Measurements from ENCODE around the gene ABCA1.

The ABCA1 gene

DNA sequence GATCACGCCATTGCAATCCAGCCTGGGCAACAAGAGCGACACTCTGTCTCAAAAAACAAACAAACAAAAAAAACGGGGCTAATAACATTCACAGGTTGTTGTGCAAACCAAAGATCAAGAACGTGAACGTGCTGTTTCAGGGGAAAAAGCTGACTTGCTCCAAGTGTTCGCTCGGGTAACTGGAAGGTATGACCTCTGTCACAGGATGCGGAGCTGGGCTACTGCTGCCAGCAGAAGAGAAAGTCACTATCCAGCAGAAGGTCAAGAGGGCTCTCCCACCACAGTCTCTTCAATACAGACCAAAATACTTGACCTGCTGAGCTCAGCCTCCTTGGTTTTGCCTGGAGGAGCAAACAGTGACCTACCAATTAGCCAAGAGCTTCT is 59.7 kb downstream of the ABCA1 start:
- no peak overlapping the region for H3K4me2 ChIP-seq (ENCODE audit: low read depth, low read length, poor library complexity, severe bottlenecking)
- H3F3A ChIP-seq (ENCODE audit: insufficient read depth) = no peaks in the 10 kb centered on the region
- no peak for TF ChIP-seq EZH2phosphoT487 (conservative IDR thresholded peaks at IDR 0.05; ENCODE audit: low read length)
- TF ChIP-seq CTCF (IDR thresholded peaks at IDR 0.05; ENCODE audit: insufficient read depth, low read length, poor library complexity, severe bottlenecking) = no peak
- no peaks in the 10 kb centered on the region for H3K36me3 ChIP-seq (ENCODE audit: low read length)
- H3K9ac ChIP-seq (ENCODE audit: low read length) = no peak overlapping the region
- H3K9me2 ChIP-seq (replicated peaks; ENCODE audit: insufficient read depth, low read length) = no peaks in the 10 kb centered on the region
- H3K9me3 ChIP-seq (ENCODE audit: insufficient read depth, low read length) = no peaks in the 10 kb centered on the region
- no peaks in the 10 kb centered on the region for H3K27me3 ChIP-seq (ENCODE audit: low read length)
- no peaks in the 10 kb centered on the region for H4K20me1 ChIP-seq (ENCODE audit: low read depth, low read length)
- H3K79me2 ChIP-seq (ENCODE audit: insufficient read depth, low read length) = no peaks in the 10 kb centered on the region
- H3K4me3 ChIP-seq (ENCODE audit: insufficient read depth, low read length, poor library complexity, severe bottlenecking) = no peak overlapping the region
- H2AFZ ChIP-seq (ENCODE audit: low read depth, low read length, severe bottlenecking) = no peak overlapping the region
- H3K27ac ChIP-seq (ENCODE audit: low read depth, low read length) = no peak overlapping the region

GRCh38 chr9:104866191-104866590 is 61.8 kb downstream of the ABCA1 start:
- Histone ChIP-seq H3F3A (ENCODE audit: insufficient read depth) (no peaks in the 10 kb centered on the region), H3K27me3 (ENCODE audit: low read length) (no peaks in the 10 kb centered on the region), H3K9ac (ENCODE audit: low read length) (no peak overlapping the region), H3K27ac (ENCODE audit: low read depth, low read length) (no peak overlapping the region), H2AFZ (ENCODE audit: low read depth, low read length, severe bottlenecking) (no peak overlapping the region), H3K36me3 (ENCODE audit: low read length) (no peaks in the 10 kb centered on the region), H3K4me2 (ENCODE audit: low read depth, low read length, poor library complexity, severe bottlenecking) (no peak overlapping the region), H4K20me1 (ENCODE audit: low read depth, low read length) (no peaks in the 10 kb centered on the region), H3K4me3 (ENCODE audit: insufficient read depth, low read length, poor library complexity, severe bottlenecking) (no peak overlapping the region), H3K79me2 (ENCODE audit: insufficient read depth, low read length) (no peaks in the 10 kb centered on the region), H3K9me2 (replicated peaks; ENCODE audit: insufficient read depth, low read length) (no peaks in the 10 kb centered on the region), H3K9me3 (ENCODE audit: insufficient read depth, low read length) (no peaks in the 10 kb centered on the region)
- TF ChIP-seq EZH2phosphoT487 (conservative IDR thresholded peaks at IDR 0.05; ENCODE audit: low read length) (no peak), CTCF (IDR thresholded peaks at IDR 0.05; ENCODE audit: insufficient read depth, low read length, poor library complexity, severe bottlenecking) (no peak)

DNA sequence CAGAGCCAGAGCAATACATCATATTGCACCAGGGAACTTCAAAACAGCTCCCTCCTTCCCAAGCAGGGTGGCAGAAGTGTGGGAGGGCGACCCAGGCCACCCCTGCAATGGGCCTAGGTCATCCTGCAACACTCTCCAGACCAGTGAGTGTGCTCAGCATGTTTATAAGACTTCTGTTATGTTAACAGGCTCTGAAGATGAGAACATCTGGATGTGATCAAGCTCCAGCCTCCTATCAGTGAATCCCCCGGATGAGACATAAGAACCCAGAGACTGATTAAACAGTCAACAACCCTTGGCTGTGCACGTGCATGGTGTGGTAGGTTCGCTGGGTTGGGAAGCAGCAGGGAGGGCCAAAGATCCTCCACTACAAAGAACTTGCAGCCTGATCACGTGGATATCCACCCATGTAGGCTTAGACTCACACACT is 63.3 kb downstream of the ABCA1 start:
- TF ChIP-seq EZH2phosphoT487 (conservative IDR thresholded peaks at IDR 0.05; ENCODE audit: low read length) = no peak
- TF ChIP-seq CTCF (IDR thresholded peaks at IDR 0.05; ENCODE audit: insufficient read depth, low read length, poor library complexity, severe bottlenecking) = no peak
- Histone ChIP-seq H3K79me2 (ENCODE audit: insufficient read depth, low read length) (no peaks in the 10 kb centered on the region), H3K9me3 (ENCODE audit: insufficient read depth, low read length) (no peaks in the 10 kb centered on the region), H3K9me2 (replicated peaks; ENCODE audit: insufficient read depth, low read length) (no peaks in the 10 kb centered on the region), H3K36me3 (ENCODE audit: low read length) (no peaks in the 10 kb centered on the region), H2AFZ (ENCODE audit: low read depth, low read length, severe bottlenecking) (no peak overlapping the region), H3K4me2 (ENCODE audit: low read depth, low read length, poor library complexity, severe bottlenecking) (no peak overlapping the region), H3K27me3 (ENCODE audit: low read length) (no peaks in the 10 kb centered on the region), H3K4me3 (ENCODE audit: insufficient read depth, low read length, poor library complexity, severe bottlenecking) (no peak overlapping the region), H3F3A (ENCODE audit: insufficient read depth) (no peaks in the 10 kb centered on the region), H4K20me1 (ENCODE audit: low read depth, low read length) (no peaks in the 10 kb centered on the region), H3K27ac (ENCODE audit: low read depth, low read length) (no peak overlapping the region), H3K9ac (ENCODE audit: low read length) (no peak overlapping the region)

Data from SU-DHL-6 (cell line).